GM10266 (cell line): ENCODE data around the gene FBXO48.

Experiments
- DNase-seq: peaks from one replicate; pipeline ENCODE4 v3.0.0; 2012; ENCODE audit errors: extremely low spot score
- CTCF ChIP-seq: IDR thresholded peaks from 2 replicates; pipeline ENCODE4 v1.5.1; 2012; ENCODE audit warnings: mild to moderate bottlenecking, low read depth; ENCODE audit not compliant: control insufficient read depth, insufficient read depth; ENCODE audit errors: missing control alignments

The FBXO48 gene

GRCh38 chr2:68413466-68413865 is 53.6 kb downstream of the FBXO48 start:
- no peak for DNase-seq
- no peak for TF ChIP-seq CTCF

GRCh38 chr2:68412127-68412819 is 54.8 kb downstream of the FBXO48 start:
- DNase-seq: no peak
- no peak for TF ChIP-seq CTCF

GRCh38 chr2:68411397-68412126 is 55.5 kb downstream of the FBXO48 start:
- no peak for TF ChIP-seq CTCF
- no peak for DNase-seq
